Keratinocyte (primary cell): Measurements from ENCODE around the gene TAF4. TPM values are rescaled to one million over a fixed set of nuclear protein-coding genes. Genes with fewer than 3 reads are reported as not detected.

ENCODE experiments used
- DNase-seq: peaks from one replicate; pipeline ENCODE4 v3.0.0-alpha.2; 2011; ENCODE audit warnings: low read depth, missing footprints, low spot score
- FAIRE-seq: peaks from 2 replicates; lab custom pipeline; 2011; peaks lifted over from hg19 to GRCh38; lab: Jason Lieb, UNC
- H2AFZ ChIP-seq: 2 replicates; pipeline ENCODE4 v1.6.0; 2012; ENCODE audit warnings: low read length, control low read depth, inconsistent platforms; ENCODE audit not compliant: control insufficient read depth
- H3K27ac ChIP-seq: 2 replicates; pipeline ENCODE4 v1.5.1; 2011; ENCODE audit warnings: low read length; ENCODE audit not compliant: control insufficient read depth, insufficient read depth
- H3K27me3 ChIP-seq: 3 replicates; pipeline ENCODE4 v1.6.0; 2011; ENCODE audit warnings: low read length; ENCODE audit not compliant: control insufficient read depth, insufficient read depth; ENCODE audit errors: extremely low read depth
- H3K36me3 ChIP-seq, 2 experiments: 2 replicates in 1 of 2; 3 replicates in 1 of 2; pipeline ENCODE4 v1.5.1; 2011; ENCODE audit warnings: low read length in 2 of 2, mild to moderate bottlenecking in 1 of 2; ENCODE audit not compliant: control insufficient read depth in 2 of 2, insufficient read depth in 2 of 2; ENCODE audit errors: extremely low read depth in 1 of 2
- H3K4me1 ChIP-seq: 3 replicates; pipeline ENCODE4 v1.5.1; 2011; ENCODE audit warnings: low read length; ENCODE audit not compliant: control insufficient read depth, insufficient read depth; ENCODE audit errors: extremely low read depth
- H3K4me2 ChIP-seq: 3 replicates; pipeline ENCODE4 v1.6.0; 2011; ENCODE audit warnings: low read depth, low read length; ENCODE audit not compliant: control insufficient read depth, insufficient read depth; ENCODE audit errors: extremely low read depth
- H3K4me3 ChIP-seq, 3 experiments: fragments of 200-600 bp in 1 of 3; sonication (generic) in 1 of 3; 2 replicates in 2 of 3; 3 replicates in 1 of 3; pipeline ENCODE4 v1.5.1; 2011 to 2016; ENCODE audit warnings: low read length in 3 of 3, mild to moderate bottlenecking in 3 of 3, control low read depth in 2 of 3, inconsistent platforms in 1 of 3, low read depth in 1 of 3, mixed read lengths in 1 of 3, mixed run types in 1 of 3, moderate library complexity in 1 of 3; ENCODE audit not compliant: control insufficient read depth in 2 of 3, insufficient read depth in 2 of 3; ENCODE audit errors: extremely low read depth in 1 of 3
- H3K79me2 ChIP-seq: 2 replicates; pipeline ENCODE4 v1.6.0; 2012; ENCODE audit warnings: low read length; ENCODE audit not compliant: control insufficient read depth, insufficient read depth
- H3K9ac ChIP-seq: 3 replicates; pipeline ENCODE4 v1.6.0; 2011; ENCODE audit warnings: low read length; ENCODE audit not compliant: control insufficient read depth, insufficient read depth; ENCODE audit errors: extremely low read depth
- H3K9me1 ChIP-seq: 3 replicates; pipeline ENCODE4 v1.6.0; 2011; ENCODE audit warnings: low read length; ENCODE audit not compliant: control insufficient read depth, insufficient read depth; ENCODE audit errors: extremely low read depth
- H3K9me3 ChIP-seq: 2 replicates; pipeline ENCODE4 v1.5.1; 2012; ENCODE audit warnings: low read depth, low read length; ENCODE audit not compliant: control insufficient read depth
- H4K20me1 ChIP-seq: 3 replicates; pipeline ENCODE4 v1.6.0; 2011; ENCODE audit warnings: low read length; ENCODE audit not compliant: control insufficient read depth, insufficient read depth; ENCODE audit errors: extremely low read depth
- EZH2 ChIP-seq: IDR thresholded peaks from one replicate; pipeline ENCODE4 v1.6.1; 2012; ENCODE audit warnings: inconsistent platforms, mild to moderate bottlenecking, low read length, moderate library complexity
- dilution Hi-C: fragments of 300-500 bp; cut with MboI; formaldehyde crosslinking; loops from one replicate; pipeline ENCODE4 v1.7.0; 2020; ENCODE audit warnings: low sequenced_read_pairs; ENCODE audit not compliant: extremely low pct_ligation_motif_present
- polyA plus RNA-seq, 5 experiments: library from polyadenylated mRNA; depleted of rRNA in 3 of 5; stranded (reverse) in 3 of 5; stranded (forward) in 1 of 5; unstranded in 1 of 5; fragments of >200 nt; gene quantifications; 1 replicate in 1 of 5; 2 replicates in 3 of 5; 3 replicates in 1 of 5; pipeline versions ENCODE4 v1.2.1 to v1.2.3, GENCODE V29; 2011 to 2012; ENCODE audit warnings: missing spikeins in 2 of 5, low read depth in 1 of 5, low replicate concordance in 1 of 5
- TF ChIP-seq, protein P1 (sequence below), 3 experiments: IDR thresholded peaks in 1 of 3; conservative IDR thresholded peaks in 1 of 3; optimal IDR thresholded peaks in 1 of 3; 2 replicates in 2 of 3; 3 replicates in 1 of 3; pipeline versions ENCODE3 to v1.5.1; 2011; ENCODE audit warnings: low read length in 3 of 3, mild to moderate bottlenecking in 3 of 3, moderate library complexity in 2 of 3, control low read depth in 1 of 3, inconsistent platforms in 1 of 3; ENCODE audit not compliant: insufficient read depth in 2 of 3; ENCODE audit errors: extremely low read depth in 1 of 3

The TAF4 gene
- polyA plus RNA-seq, 1 donor (not counting 4 experiments of a cell fraction or from before 2014, with no cell fraction given): 3.3 TPM

DNA sequence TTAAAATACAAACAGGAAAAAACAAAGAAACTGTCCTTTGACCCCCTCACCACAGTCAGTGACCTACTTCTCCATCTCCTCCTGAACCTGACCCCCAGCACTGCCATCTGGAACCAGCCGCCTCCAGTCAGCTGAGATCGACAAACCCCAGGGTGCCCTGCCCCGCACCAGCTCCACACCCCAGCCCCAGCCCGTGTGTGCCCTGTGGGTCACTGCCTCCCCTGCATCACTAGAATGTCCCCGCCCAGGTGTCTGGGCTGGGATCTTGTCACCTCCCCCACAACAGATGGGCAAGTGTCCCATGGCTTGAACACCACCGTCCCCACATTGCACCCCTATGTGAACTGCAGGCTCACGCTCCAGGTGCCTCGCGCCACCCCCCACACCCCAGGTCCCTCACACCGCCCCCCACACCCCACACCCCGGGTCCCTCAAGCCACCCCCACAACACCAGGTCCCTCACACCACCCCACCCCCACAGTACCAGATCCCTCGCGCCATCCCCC is 13.3 kb downstream of the TAF4 start:
- no peaks in the 10 kb centered on the region for H3K9me3 ChIP-seq
- no peak overlapping the region for H3K4me3 ChIP-seq
- no peak overlapping the region for H2AFZ ChIP-seq
- no peak for FAIRE-seq
- H3K9ac ChIP-seq: no peak overlapping the region
- no peak overlapping the region for H3K4me2 ChIP-seq
- no peaks in the 10 kb centered on the region for H3K27me3 ChIP-seq
- H4K20me1 ChIP-seq: peaks cover 22% of the 10 kb centered on the region
- peaks cover 0 to 2% of the 10 kb centered on the region in 2 experiments for H3K36me3 ChIP-seq
- TF ChIP-seq, protein P1, sequence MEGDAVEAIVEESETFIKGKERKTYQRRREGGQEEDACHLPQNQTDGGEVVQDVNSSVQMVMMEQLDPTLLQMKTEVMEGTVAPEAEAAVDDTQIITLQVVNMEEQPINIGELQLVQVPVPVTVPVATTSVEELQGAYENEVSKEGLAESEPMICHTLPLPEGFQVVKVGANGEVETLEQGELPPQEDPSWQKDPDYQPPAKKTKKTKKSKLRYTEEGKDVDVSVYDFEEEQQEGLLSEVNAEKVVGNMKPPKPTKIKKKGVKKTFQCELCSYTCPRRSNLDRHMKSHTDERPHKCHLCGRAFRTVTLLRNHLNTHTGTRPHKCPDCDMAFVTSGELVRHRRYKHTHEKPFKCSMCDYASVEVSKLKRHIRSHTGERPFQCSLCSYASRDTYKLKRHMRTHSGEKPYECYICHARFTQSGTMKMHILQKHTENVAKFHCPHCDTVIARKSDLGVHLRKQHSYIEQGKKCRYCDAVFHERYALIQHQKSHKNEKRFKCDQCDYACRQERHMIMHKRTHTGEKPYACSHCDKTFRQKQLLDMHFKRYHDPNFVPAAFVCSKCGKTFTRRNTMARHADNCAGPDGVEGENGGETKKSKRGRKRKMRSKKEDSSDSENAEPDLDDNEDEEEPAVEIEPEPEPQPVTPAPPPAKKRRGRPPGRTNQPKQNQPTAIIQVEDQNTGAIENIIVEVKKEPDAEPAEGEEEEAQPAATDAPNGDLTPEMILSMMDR (optimal IDR thresholded peaks at IDR 0.05 in 1 of 3, IDR thresholded peaks at IDR 0.05 in 1 of 3, conservative IDR thresholded peaks at IDR 0.05 in 1 of 3; ENCODE audit: extremely low read depth in 1 of 3, insufficient read depth in 2 of 3, low read length in 3 of 3): no peak
- no peak for TF ChIP-seq EZH2
- DNase-seq: no peak
- H3K9me1 ChIP-seq: no peaks in the 10 kb centered on the region
- H3K27ac ChIP-seq: no peak overlapping the region
- H3K4me1 ChIP-seq: peaks cover 6% of the 10 kb centered on the region
- H3K79me2 ChIP-seq: peaks cover 86% of the 10 kb centered on the region
- dilution Hi-C loops: no loop called here

DNA sequence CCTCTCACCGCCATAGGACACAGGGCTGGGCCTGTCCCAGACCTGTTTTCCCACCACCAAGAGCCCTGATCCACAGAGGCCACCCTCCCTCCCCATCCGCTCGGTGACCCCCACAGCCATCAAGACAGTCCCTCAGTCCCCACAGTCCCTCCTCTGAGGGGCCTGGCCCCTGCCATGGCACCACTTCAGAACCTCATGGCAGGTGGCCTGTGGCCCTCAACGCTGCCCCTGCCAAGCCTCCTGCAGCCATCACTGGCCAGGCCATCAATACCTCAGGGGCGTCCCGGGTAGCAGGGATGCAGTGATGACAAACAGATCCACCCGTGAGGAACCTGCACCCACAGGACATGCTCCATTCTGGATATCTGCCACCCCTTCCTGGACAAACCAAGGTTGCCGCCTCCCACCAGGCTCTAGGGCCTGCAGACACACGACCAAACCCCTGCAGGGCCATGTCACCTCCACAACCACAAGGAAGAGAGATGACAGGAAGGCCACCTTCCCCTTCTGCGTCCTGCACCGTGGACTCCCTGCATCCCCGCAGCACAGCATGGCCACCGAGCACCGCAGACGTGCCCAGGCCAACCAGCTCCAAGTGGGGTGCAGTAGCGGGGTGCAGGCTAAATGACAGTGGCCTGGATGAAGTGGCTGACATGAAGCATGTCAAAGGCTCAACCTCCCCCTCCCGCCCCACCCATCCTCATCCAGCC is 14.0 kb downstream of the TAF4 start:
- Histone ChIP-seq H3K79me2 (peaks cover 81% of the 10 kb centered on the region), H3K27ac (no peak overlapping the region)
- no peak for TF ChIP-seq EZH2
- TF ChIP-seq, protein P1 (optimal IDR thresholded peaks at IDR 0.05 in 1 of 3, IDR thresholded peaks at IDR 0.05 in 1 of 3, conservative IDR thresholded peaks at IDR 0.05 in 1 of 3; ENCODE audit: extremely low read depth in 1 of 3, insufficient read depth in 2 of 3, low read length in 3 of 3): no peak

More for the DNA sequence above, 14.0 kb downstream of the TAF4 start:
- H2AFZ ChIP-seq: no peak overlapping the region
- dilution Hi-C loops: no loop called here
- H3K9me1 ChIP-seq: no peaks in the 10 kb centered on the region
- H3K4me1 ChIP-seq: peaks cover 6% of the 10 kb centered on the region
- no peak for FAIRE-seq
- H4K20me1 ChIP-seq: peaks cover 19% of the 10 kb centered on the region
- no peak overlapping the region for H3K9ac ChIP-seq
- no peaks in the 10 kb centered on the region for H3K36me3 ChIP-seq
- no peak overlapping the region for H3K4me3 ChIP-seq
- H3K4me2 ChIP-seq: no peak overlapping the region
- no peaks in the 10 kb centered on the region for H3K27me3 ChIP-seq
- no peak for DNase-seq
- no peaks in the 10 kb centered on the region for H3K9me3 ChIP-seq
